Measurements from ENCODE around the gene ZBTB7C. TPM values are rescaled to one million over a fixed set of nuclear protein-coding genes. Genes with fewer than 3 reads are reported as not detected.

ZBTB7C gene
- total and polyA plus RNA-seq, 9 of the 15 experiments (the other 6 are each of a cell fraction or from before 2014, with no cell fraction given), result not detected

DNA sequence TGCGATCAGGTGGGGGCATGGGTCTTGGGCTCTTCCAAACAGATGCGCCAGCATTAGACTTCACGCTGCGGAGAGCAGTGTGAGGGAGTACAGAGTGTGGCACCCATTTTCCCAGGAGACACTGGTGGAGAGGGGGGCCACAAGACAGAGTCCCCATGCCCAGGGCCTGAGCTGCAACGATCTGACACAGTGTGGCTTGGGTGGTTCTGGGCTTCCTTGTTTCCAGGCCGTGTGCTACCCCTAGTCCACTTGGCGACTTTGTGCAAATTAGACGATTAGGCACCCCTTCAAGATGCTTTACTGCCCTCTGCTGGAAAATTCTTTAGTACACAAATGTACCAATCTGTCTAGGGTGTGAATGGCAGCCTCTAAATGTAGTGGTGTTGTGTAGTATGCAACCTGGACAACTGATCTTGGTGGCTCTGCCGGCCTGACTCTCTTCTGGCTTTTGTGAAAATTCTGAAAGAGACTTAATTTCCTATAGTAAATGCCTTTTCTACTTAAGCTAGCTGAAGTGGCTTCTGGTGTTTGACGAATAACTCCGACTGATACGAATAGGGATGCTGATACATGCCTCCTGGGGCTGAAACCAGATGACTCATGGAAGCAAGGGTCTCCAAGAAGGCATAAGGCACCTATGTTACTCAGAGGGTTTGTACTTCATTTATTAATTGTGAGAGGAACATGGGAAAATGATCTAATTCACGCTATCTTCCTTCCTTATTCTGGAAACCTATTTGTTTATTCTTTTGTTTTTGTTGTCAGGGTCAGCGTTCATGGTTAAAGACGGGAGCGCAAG, 386.5 kb downstream of the ZBTB7C start (continued):
- TF ChIP-seq MCM2 (IDR thresholded peaks at IDR 0.05; ENCODE audit: low read depth) (no peak), SMC3 (conservative IDR thresholded peaks at IDR 0.05; ENCODE audit: insufficient read depth, low read depth, low read length) (peak; percentile 43; the same call in 1 of the 2 replicates)

DNA sequence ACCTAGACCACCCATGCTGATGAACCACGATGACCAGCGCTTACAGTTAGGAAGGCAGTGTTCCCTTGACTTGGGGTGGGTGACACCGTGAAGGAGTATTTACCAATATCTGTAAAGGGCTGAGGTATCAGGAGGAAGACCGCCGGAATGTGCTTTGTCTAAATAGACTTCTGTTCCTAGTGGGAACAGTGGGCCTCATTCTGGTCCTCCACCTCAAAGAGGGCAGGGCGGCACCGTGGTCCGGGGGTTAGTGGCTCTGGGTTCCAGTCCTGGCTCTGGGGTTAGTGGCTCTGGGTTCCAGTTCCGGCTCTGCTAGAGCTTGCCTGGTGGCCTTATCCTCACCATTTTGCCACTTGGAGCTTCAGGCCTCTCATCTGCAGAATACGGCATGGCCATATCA, 387.2 kb downstream of the ZBTB7C start:
- no peak overlapping the region for H2AFZ ChIP-seq (ENCODE audit: low read depth, low read length)
- FAIRE-seq (no peak), ATAC-seq (no peak), DNase-seq (ENCODE audit: extremely low read depth in 1 of 4, low spot score in 3 of 4) (no peak)
- H3K9ac ChIP-seq (ENCODE audit: insufficient read depth in 1 of 2, low read depth in 2 of 2, low read length in 2 of 2), result no peak overlapping the region
- 0% methylated on average over 8 of the region's 10 CpGs for WGBS (ENCODE audit: insufficient coverage, low coverage, missing lambda C conversion rate)
- in situ Hi-C loops (cut with MboI), result loop anchor here (5.0 to 10.0 kb wide), 2 partner anchors 230 to 423 kb away; no protein-coding TSS in a partner anchor
- H3K27me3 ChIP-seq (ENCODE audit: control insufficient read depth in 2 of 2, insufficient read depth in 2 of 2, low read length in 2 of 2), result peaks cover 0 to 18% of the 10 kb centered on the region in 2 experiments; a peak in 3 of 5 replicates
- H3K4me1 ChIP-seq (replicated peaks in 1 of 2; ENCODE audit: control insufficient read depth in 2 of 2, insufficient read depth in 2 of 2, low read length in 2 of 2), result no peaks in the 10 kb centered on the region; a peak in 1 of 5 replicates
- no peaks in the 10 kb centered on the region for H3K9me3 ChIP-seq (replicated peaks; ENCODE audit: control insufficient read depth, insufficient read depth, low read depth, low read length)
- H3K36me3 ChIP-seq (ENCODE audit: control insufficient read depth, insufficient read depth, low read length), result no peaks in the 10 kb centered on the region
- H3K79me2 ChIP-seq (ENCODE audit: control insufficient read depth, insufficient read depth, low read length), result no peaks in the 10 kb centered on the region
- H3K9me1 ChIP-seq (ENCODE audit: control insufficient read depth, insufficient read depth, low read length), result no peaks in the 10 kb centered on the region
- no peaks in the 10 kb centered on the region for H4K20me1 ChIP-seq (replicated peaks; ENCODE audit: control insufficient read depth, insufficient read depth, low read length)
- no peak overlapping the region for H3K4me3 ChIP-seq
- ChIA-PET CTCF (ENCODE audit: low intra/inter-chr PET ratio) (interaction anchor here (1.3 to 3.4 kb wide), 4 partner anchors 9 to 250 kb away, joined by 3 to 23 read pairs (median 5); no protein-coding TSS in a partner anchor), POLR2A (no interaction called here)
- BruUV-seq (replicated peaks), result no TSS peak
- H3K27ac ChIP-seq (ENCODE audit: extremely low read depth, low read depth, low read length), result no peak overlapping the region
- no peak overlapping the region for H3K4me2 ChIP-seq (ENCODE audit: insufficient read depth, low read length)
- intact Hi-C loops (cut with micrococcal nuclease), result loop anchor here (1.0 to 10.0 kb wide), 4 partner anchors 90 to 293 kb away; no protein-coding TSS in a partner anchor
- TF ChIP-seq, protein P1, sequence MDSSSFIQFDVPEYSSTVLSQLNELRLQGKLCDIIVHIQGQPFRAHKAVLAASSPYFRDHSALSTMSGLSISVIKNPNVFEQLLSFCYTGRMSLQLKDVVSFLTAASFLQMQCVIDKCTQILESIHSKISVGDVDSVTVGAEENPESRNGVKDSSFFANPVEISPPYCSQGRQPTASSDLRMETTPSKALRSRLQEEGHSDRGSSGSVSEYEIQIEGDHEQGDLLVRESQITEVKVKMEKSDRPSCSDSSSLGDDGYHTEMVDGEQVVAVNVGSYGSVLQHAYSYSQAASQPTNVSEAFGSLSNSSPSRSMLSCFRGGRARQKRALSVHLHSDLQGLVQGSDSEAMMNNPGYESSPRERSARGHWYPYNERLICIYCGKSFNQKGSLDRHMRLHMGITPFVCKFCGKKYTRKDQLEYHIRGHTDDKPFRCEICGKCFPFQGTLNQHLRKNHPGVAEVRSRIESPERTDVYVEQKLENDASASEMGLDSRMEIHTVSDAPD (CRISPR knock-in tag; IDR thresholded peaks at IDR 0.05), result no peak
- TF ChIP-seq NFRKB (IDR thresholded peaks at IDR 0.05; ENCODE audit: low read depth), result no peak
- no peak for TF ChIP-seq ARID4B (CRISPR knock-in tag; IDR thresholded peaks at IDR 0.05)
- no peak for TF ChIP-seq CCAR2 (IDR thresholded peaks at IDR 0.05; ENCODE audit: low read depth, low read length)
- no peak for TF ChIP-seq MCM7 (IDR thresholded peaks at IDR 0.05)
- TF ChIP-seq RB1 (IDR thresholded peaks at IDR 0.05; ENCODE audit: low read depth), result no peak
- TF ChIP-seq, protein P2, sequence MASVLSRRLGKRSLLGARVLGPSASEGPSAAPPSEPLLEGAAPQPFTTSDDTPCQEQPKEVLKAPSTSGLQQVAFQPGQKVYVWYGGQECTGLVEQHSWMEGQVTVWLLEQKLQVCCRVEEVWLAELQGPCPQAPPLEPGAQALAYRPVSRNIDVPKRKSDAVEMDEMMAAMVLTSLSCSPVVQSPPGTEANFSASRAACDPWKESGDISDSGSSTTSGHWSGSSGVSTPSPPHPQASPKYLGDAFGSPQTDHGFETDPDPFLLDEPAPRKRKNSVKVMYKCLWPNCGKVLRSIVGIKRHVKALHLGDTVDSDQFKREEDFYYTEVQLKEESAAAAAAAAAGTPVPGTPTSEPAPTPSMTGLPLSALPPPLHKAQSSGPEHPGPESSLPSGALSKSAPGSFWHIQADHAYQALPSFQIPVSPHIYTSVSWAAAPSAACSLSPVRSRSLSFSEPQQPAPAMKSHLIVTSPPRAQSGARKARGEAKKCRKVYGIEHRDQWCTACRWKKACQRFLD (CRISPR knock-in tag; IDR thresholded peaks at IDR 0.05), result no peak
- TF ChIP-seq, protein P3, sequence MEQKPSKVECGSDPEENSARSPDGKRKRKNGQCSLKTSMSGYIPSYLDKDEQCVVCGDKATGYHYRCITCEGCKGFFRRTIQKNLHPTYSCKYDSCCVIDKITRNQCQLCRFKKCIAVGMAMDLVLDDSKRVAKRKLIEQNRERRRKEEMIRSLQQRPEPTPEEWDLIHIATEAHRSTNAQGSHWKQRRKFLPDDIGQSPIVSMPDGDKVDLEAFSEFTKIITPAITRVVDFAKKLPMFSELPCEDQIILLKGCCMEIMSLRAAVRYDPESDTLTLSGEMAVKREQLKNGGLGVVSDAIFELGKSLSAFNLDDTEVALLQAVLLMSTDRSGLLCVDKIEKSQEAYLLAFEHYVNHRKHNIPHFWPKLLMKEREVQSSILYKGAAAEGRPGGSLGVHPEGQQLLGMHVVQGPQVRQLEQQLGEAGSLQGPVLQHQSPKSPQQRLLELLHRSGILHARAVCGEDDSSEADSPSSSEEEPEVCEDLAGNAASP (IDR thresholded peaks at IDR 0.05), result no peak
- TF ChIP-seq KDM1A (IDR thresholded peaks at IDR 0.05), result no peak
- no peak for TF ChIP-seq SIN3B (IDR thresholded peaks at IDR 0.05; ENCODE audit: low read depth)

All from K562 (cell line).